ENCODE measurements around the gene AK3. TPM values are rescaled to one million over a fixed set of nuclear protein-coding genes. Genes with fewer than 3 reads are reported as not detected.
A peak's percentile ranks its signal among the peaks of the same experiment; 100 is the strongest.

Gene AK3
- polyA plus RNA-seq, 3 donors: 3.7 to 14.5 (median 13.8) TPM

DNA sequence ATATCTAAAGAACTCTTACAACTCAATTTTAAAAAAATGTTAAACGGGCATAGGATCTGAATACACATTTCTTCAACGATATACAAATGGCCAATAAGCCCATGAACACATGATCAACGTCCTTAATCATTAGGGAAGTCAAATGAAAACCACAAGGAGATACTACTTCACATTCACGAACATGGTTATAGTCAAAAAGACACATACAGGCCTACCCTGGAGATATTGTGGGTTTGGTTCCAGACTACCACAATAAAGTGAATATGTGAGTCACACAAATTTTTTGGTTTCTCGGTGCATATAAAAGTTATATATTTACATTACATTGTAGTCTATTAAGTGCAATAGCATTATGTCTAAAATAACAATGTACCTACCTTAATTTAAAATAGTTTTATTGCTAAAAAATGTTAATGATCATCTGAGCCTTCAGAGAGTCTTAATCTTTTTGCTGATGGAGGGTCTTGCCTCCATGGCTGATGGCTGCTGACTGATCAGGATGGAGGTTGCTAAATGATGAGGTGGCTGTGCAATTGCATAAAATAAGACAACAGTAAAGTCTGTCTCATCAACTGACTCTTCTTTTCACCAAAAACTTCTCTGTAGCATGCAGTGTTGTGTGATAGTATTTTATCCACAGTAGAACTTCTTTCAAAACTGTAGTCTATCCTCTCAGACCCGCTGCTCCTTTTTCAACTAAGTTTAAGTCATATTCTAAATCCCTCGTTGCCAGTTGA, 15.1 kb downstream of the AK3 start:
- 93% methylated on average over 2 of the region's 7 CpGs for WGBS (ENCODE audit: insufficient coverage)
- TF ChIP-seq, protein P1, sequence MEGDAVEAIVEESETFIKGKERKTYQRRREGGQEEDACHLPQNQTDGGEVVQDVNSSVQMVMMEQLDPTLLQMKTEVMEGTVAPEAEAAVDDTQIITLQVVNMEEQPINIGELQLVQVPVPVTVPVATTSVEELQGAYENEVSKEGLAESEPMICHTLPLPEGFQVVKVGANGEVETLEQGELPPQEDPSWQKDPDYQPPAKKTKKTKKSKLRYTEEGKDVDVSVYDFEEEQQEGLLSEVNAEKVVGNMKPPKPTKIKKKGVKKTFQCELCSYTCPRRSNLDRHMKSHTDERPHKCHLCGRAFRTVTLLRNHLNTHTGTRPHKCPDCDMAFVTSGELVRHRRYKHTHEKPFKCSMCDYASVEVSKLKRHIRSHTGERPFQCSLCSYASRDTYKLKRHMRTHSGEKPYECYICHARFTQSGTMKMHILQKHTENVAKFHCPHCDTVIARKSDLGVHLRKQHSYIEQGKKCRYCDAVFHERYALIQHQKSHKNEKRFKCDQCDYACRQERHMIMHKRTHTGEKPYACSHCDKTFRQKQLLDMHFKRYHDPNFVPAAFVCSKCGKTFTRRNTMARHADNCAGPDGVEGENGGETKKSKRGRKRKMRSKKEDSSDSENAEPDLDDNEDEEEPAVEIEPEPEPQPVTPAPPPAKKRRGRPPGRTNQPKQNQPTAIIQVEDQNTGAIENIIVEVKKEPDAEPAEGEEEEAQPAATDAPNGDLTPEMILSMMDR (IDR thresholded peaks at IDR 0.05): no peak
- H3K9me3 ChIP-seq (replicated peaks in 1 of 2; ENCODE audit: control insufficient read depth in 1 of 2, insufficient read depth in 1 of 2, low read length in 2 of 2): no peaks in the 10 kb centered on the region
- H3K4me2 ChIP-seq (replicated peaks; ENCODE audit: extremely low read depth, low read length, poor library complexity, severe bottlenecking): no peak overlapping the region
- H3K4me1 ChIP-seq (ENCODE audit: control insufficient read depth in 1 of 2, insufficient read depth in 2 of 2, low read length in 2 of 2): no peaks in the 10 kb centered on the region
- no peak overlapping the region for H2AFZ ChIP-seq (ENCODE audit: insufficient read depth, low read depth, low read length, poor library complexity, severe bottlenecking)
- no peak overlapping the region for H3K4me3 ChIP-seq (replicated peaks in 1 of 3; ENCODE audit: low read depth in 2 of 3, low read length in 3 of 3)
- no peak overlapping the region for H3K9ac ChIP-seq (ENCODE audit: insufficient read depth, low read length, poor library complexity, severe bottlenecking)
- Mint-ChIP-seq H3K4me1 (no peaks in the 10 kb centered on the region), H3K9me3 (peaks cover 0 to 1% (median 0%) of the 10 kb centered on the region in 7 donors), H3K36me3 (peaks cover 1 to 17% of the 10 kb centered on the region in 2 donors), H3K27me3 (ENCODE audit: low read depth in 3 of 3) (peaks cover 0 to 1% (median 0%) of the 10 kb centered on the region in 3 donors), H3K27ac (no peak overlapping the region), H3K4me3 (no peak overlapping the region)
- intact Hi-C loops (cut with micrococcal nuclease): no loop called here
- H3K79me2 ChIP-seq (ENCODE audit: insufficient read depth, low read length): peaks cover 4% of the 10 kb centered on the region
- no peak for DNase-seq
- H4K20me1 ChIP-seq (ENCODE audit: insufficient read depth, low read length): no peaks in the 10 kb centered on the region
- H3K27me3 ChIP-seq (ENCODE audit: control insufficient read depth in 2 of 2, insufficient read depth in 2 of 2, low read length in 2 of 2): no peaks in the 10 kb centered on the region
- H3K36me3 ChIP-seq (replicated peaks in 1 of 2; ENCODE audit: control insufficient read depth in 1 of 2, insufficient read depth in 2 of 2, low read length in 2 of 2): peaks cover 0 to 3% of the 10 kb centered on the region in 2 donors
- H3K27ac ChIP-seq (ENCODE audit: low read depth in 1 of 2, low read length in 2 of 2): no peak overlapping the region

DNA sequence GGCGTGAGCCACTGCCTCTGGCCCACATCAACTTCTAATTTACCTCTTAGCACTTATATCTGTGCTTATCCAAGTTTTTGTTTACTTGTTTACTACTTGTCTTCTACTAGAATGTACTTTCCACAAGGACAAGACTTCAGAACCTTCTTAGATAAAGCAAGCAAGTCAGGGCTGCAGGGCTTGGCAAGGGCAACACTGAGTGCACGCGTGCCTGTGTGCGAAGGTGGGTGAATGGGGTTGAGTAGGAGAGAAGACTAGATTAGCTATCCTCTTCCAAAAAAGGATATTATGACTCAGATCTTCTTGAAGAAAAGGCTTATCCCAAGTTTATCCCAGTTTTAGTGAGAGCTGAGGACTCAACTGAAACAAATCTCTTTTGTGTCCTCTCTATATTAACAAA, 19.3 kb downstream of the AK3 start:
- TF ChIP-seq, protein P1 (IDR thresholded peaks at IDR 0.05): no peak
- H3K36me3 Mint-ChIP-seq: peaks cover 25 to 46% of the 10 kb centered on the region in 2 donors
- Histone ChIP-seq H2AFZ (ENCODE audit: insufficient read depth, low read depth, low read length, poor library complexity, severe bottlenecking) (no peak overlapping the region), H3K4me3 (replicated peaks in 1 of 3; ENCODE audit: low read depth in 2 of 3, low read length in 3 of 3) (no peak overlapping the region), H4K20me1 (ENCODE audit: insufficient read depth, low read length) (no peaks in the 10 kb centered on the region), H3K4me1 (ENCODE audit: control insufficient read depth in 1 of 2, insufficient read depth in 2 of 2, low read length in 2 of 2) (no peaks in the 10 kb centered on the region), H3K4me2 (replicated peaks; ENCODE audit: extremely low read depth, low read length, poor library complexity, severe bottlenecking) (no peak overlapping the region), H3K27me3 (ENCODE audit: control insufficient read depth in 2 of 2, insufficient read depth in 2 of 2, low read length in 2 of 2) (no peaks in the 10 kb centered on the region), H3K79me2 (ENCODE audit: insufficient read depth, low read length) (no peaks in the 10 kb centered on the region), H3K27ac (ENCODE audit: low read depth in 1 of 2, low read length in 2 of 2) (no peak overlapping the region), H3K9ac (ENCODE audit: insufficient read depth, low read length, poor library complexity, severe bottlenecking) (no peak overlapping the region), H3K9me3 (replicated peaks in 1 of 2; ENCODE audit: control insufficient read depth in 1 of 2, insufficient read depth in 1 of 2, low read length in 2 of 2) (no peaks in the 10 kb centered on the region), H3K36me3 (replicated peaks in 1 of 2; ENCODE audit: control insufficient read depth in 1 of 2, insufficient read depth in 2 of 2, low read length in 2 of 2) (peaks cover 15 to 24% of the 10 kb centered on the region in 2 donors)
- peaks cover 0 to 1% (median 0%) of the 10 kb centered on the region in 7 donors for H3K9me3 Mint-ChIP-seq
- H3K27ac Mint-ChIP-seq: peak overlapping the region in 1 of 7 donors; percentile 46
- no peak overlapping the region for H3K4me3 Mint-ChIP-seq
- H3K4me1 Mint-ChIP-seq: no peaks in the 10 kb centered on the region
- 100% methylated on average over 1 of the region's 4 CpGs for WGBS (ENCODE audit: insufficient coverage)
- DNase-seq: no peak
- peaks cover 0 to 1% (median 0%) of the 10 kb centered on the region in 3 donors for H3K27me3 Mint-ChIP-seq (ENCODE audit: low read depth in 3 of 3)
- intact Hi-C loops (cut with micrococcal nuclease): no loop called here
